Dedifferentiated amniotic fluid mesenchymal stem cell (primary cell): Measurements from ENCODE around the gene KATNB1.
A peak's percentile ranks its signal among the peaks of the same experiment; 100 is the strongest.
"Not testable (repeated sequence)": the region's sequence is repeated elsewhere in the genome, so short reads cannot be mapped to it uniquely, and the experiment has no call there.

ENCODE experiments used
- DNase-seq: peaks from one replicate; pipeline ENCODE4 v3.0.0-alpha.2; 2016; ENCODE audit errors: extremely low spot score

KATNB1 gene

GRCh38 chr16:57725976-57726375 is 9.6 kb upstream of the KATNB1 start:
- no peak for DNase-seq

GRCh38 chr16:57726433-57726947 is 9.1 kb upstream of the KATNB1 start:
- DNase-seq, result no peak

DNA sequence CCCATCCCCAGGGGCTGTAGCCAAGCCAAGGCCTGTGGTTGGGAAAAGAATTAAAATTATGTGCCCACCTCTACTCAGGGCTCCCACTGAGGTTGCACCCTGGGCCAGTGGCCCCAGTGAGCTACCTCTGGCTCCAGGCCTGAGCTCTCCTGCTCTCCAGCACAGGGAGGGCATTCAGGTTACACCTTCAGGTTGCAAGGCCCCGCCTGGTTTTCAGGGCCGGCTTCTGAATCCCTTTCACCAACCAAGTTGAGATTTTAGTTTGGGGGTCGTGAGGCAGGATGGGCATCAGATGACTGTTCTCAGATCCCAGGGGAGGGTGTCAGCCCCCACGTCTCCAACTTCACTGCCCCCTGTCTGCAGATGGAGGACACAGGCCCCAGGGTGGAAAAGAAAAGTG is 8.0 kb upstream of the KATNB1 start:
- no peak for DNase-seq

- DNase-seq, result no peak
These were observed 7.0 kb upstream of the KATNB1 start for GRCh38 chr16:57728336-57729181.

DNA sequence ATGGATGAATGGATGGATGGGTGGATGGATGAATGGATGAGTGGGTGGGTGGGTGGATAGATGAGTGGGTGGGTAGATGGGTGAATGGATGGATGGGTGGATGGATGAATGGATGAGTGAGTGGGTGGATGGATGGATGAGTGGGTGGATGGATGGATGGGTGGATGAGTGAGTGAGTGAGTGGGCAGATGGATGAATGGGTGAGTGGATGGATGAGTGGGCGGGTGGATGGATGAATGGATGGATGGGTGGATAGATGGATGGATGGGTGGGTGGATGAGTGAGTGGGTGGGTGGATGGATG is 6.4 kb upstream of the KATNB1 start:
- DNase-seq, result no peak

DNA sequence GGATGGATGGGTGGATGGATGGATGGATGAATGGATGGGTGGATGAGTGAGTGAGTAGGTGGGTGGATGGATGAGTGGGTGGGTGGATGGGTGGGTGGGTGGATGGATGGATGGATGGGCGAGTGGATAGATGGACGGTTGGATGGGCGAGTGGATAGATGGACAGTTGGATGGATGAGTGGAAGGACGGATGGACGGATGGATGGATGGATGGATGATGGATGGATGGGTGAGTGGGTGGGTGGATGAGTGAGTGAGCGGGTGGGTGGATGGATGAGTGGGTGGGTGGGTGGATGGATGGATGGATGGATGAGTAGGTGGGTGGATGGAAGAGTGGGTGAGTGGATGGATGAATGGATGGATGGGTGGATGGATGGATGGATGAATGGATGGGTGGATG is 5.7 kb upstream of the KATNB1 start:
- DNase-seq, result not testable (repeated sequence)

- no peak for DNase-seq
These were observed 4.5 kb upstream of the KATNB1 start for GRCh38 chr16:57730771-57731730.

GRCh38 chr16:57732037-57732436 is 3.5 kb upstream of the KATNB1 start:
- no peak for DNase-seq

GRCh38 chr16:57732714-57733113 is 2.9 kb upstream of the KATNB1 start:
- no peak for DNase-seq

DNA sequence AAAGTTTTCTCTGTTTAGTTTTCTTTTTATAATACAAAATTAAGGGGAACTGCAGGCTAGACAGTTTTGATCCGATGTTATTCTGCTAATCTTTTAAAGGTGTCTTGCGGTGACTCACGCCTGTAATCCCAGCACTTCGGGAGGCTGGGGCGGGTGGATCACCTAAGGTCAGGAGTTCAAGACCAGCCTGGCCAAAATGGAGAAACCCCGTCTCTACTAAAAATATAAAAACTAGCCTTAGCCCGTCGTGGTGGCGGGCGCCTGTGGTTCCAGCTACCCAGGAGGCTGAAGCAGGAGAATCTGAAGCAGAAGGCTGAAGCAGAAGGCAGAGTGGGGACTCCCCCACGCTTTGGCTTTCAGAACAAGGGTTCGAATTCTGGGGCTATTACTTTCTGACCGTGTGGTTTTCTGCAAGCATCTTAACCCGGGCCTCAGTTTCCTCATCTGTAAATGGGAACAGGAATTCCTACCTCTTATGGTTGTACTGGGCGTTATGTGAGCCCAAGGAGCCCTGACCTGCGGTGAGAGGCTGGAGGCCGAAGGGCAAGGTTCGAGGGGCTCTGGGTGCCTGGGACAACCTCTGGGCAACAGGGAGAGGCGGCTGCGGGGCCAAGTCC is 1.2 kb upstream of the KATNB1 start:
- DNase-seq, result no peak

- DNase-seq, result peak; percentile 100
These were observed 430 bp upstream of the KATNB1 start for GRCh38 chr16:57734925-57735754.

GRCh38 chr16:57736419-57737351 is 1.1 kb downstream of the KATNB1 start:
- DNase-seq, result peak; percentile 40

- no peak for DNase-seq
These were observed 3.3 kb downstream of the KATNB1 start for GRCh38 chr16:57738844-57739243.

- DNase-seq, result no peak
These were observed 4.3 kb downstream of the KATNB1 start for GRCh38 chr16:57739756-57740422.

DNA sequence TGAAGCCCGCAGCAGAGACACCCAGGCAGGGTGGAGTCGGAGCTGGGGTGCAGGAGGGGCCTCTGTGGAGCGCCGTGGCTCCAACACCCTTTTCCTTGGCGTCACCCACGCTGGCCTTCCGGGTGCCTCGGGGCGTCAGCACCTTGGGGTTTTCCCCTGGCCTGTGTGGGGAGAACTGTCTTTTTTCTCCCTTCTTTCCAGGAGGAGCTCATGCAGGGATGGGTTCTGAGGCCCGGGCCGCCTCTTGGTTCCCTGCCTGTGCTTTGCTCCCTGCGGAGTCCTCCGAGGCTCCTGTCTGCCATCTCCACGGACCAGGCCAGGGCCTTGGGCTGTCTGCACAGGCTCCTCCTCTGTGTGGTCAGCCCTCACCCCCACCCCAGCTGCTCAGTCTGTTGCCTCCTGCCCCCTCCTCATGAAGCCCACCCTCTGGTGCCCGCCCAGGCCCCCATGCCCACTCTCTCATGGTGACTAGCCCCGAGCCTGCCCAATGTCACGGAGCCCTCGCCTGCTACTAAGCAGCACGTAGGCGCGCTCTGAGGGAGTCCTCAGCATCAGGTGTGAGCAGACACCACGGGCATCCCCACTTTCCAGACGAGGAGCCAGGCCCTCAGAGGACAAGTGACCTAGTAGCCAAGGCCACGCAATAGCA is 5.0 kb downstream of the KATNB1 start:
- no peak for DNase-seq

DNA sequence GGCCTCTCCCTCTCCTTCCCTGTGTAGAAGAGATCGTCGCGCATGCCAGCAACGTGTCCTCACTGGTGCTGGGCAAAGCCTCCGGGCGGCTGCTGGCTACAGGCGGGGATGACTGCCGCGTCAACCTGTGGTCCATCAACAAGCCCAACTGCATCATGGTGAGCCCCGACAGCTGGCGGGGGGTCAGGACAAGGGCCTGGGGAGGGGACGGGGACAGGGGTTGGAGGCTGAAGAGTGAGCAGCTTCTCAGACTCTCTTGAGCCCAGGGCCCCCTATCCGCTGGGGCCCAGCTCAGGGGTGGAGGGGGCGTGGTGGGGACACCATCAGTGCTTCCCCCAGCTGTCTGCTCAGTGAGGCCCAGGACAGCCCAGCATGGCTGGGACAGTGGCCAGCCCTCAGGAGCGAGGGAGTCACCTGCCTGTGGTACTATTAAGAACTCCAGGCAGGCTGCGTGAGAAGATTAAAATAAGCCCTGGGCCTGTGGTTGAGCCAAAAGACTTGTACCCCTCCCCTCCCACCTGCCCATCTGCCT is 6.2 kb downstream of the KATNB1 start:
- DNase-seq, result no peak

DNA sequence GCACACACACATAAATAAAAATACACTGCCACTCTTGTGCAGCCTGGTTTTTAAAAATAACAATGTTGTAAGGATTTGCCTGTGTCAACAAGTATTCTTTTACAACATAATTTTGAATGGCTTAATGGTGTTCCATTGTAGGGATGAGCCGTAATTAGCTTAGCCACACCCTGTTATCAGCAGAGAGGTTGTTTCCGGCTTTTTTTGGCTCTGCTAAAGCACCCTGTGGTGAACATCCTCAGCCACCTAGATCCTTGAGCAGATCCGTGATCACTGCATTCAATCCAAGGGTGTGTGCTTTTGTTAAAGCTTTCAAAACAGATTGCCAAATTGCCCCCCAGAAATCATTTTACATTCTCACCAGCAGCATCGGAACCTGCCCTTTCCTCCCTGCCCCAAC is 7.0 kb downstream of the KATNB1 start:
- DNase-seq, result no peak

GRCh38 chr16:57743458-57743857 is 7.9 kb downstream of the KATNB1 start:
- no peak for DNase-seq
